Airway epithelial cell (primary cell): ENCODE results near the gene ADAM19. TPM values are rescaled to one million over a fixed set of nuclear protein-coding genes. Genes with fewer than 3 reads are reported as not detected.

Experiments used
- total RNA-seq: library from RNA; depleted of rRNA; stranded (reverse); fragments of >200 nt; gene quantifications from 2 replicates; pipeline ENCODE4 v1.2.3, GENCODE V29; 2015

The ADAM19 gene, protein sequence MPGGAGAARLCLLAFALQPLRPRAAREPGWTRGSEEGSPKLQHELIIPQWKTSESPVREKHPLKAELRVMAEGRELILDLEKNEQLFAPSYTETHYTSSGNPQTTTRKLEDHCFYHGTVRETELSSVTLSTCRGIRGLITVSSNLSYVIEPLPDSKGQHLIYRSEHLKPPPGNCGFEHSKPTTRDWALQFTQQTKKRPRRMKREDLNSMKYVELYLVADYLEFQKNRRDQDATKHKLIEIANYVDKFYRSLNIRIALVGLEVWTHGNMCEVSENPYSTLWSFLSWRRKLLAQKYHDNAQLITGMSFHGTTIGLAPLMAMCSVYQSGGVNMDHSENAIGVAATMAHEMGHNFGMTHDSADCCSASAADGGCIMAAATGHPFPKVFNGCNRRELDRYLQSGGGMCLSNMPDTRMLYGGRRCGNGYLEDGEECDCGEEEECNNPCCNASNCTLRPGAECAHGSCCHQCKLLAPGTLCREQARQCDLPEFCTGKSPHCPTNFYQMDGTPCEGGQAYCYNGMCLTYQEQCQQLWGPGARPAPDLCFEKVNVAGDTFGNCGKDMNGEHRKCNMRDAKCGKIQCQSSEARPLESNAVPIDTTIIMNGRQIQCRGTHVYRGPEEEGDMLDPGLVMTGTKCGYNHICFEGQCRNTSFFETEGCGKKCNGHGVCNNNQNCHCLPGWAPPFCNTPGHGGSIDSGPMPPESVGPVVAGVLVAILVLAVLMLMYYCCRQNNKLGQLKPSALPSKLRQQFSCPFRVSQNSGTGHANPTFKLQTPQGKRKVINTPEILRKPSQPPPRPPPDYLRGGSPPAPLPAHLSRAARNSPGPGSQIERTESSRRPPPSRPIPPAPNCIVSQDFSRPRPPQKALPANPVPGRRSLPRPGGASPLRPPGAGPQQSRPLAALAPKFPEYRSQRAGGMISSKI
- total RNA-seq, result 3.2 and 5.0 TPM in 2 replicates

DNA sequence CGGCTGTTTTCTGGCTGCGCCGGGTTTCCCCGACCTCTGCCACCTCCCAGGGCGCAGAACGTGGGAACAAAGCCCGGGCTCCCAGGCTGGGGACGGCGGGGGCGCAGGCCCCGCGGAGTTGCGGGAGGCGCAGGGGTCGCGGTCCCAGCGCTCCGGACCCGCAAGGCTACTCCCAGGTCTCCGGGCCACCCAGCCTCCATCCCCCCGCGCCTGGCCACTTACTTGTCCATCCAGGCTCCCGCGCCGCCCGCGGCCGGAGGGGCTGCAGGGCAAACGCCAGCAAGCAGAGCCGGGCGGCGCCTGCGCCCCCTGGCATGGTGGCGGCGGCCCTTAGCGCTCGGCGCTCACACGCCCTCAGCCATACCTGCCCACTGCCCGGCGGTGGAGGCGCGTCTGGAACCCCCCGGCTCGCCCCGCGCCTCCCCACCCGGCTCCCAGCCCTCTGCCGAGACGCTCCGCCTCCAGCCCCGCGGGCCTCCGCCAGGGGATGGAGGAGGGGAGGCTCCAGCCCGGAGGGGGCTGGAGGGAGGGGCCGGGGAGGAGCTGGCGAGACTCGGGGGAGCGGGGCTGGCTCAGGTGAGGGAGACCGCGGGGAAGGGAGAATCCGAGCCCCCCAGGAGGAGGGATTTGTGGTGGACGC, at the start of gene ADAM19:
TSS of gene ADAM19 (minus strand) at position 395 of the 640 bp plus-strand sequence. CDS start at position 316, 79 bp downstream.

GRCh38 chr5:157459715-157460599, 115.6 kb downstream of the ADAM19 start, which contains the start of gene NIPAL4:
Gene NIPAL4, plus strand, starts transcription at chr5:157460213. Its CDS starts 108 bp downstream, at chr5:157460321.

Other genes starting within 250 kb of the ADAM19 start
- 14.9 and 22.1 TPM in 2 replicates for gene NIPAL4, start 115.6 kb downstream of the ADAM19 start, total RNA-seq
- not detected in 2 replicates for gene SOX30, start 76.7 kb upstream of the ADAM19 start, total RNA-seq
- gene C5orf52, start 95.8 kb upstream of the ADAM19 start, total RNA-seq, result not detected in 2 replicates
- gene THG1L, start 155.6 kb upstream of the ADAM19 start, total RNA-seq, result 12.6 and 30.0 TPM in 2 replicates
- 2.9 and 3.1 TPM in 2 replicates for gene LSM11, start 167.9 kb upstream of the ADAM19 start, total RNA-seq